ENCODE data around the gene COPG2.
A peak's percentile ranks its signal among the peaks of the same experiment; 100 is the strongest.
"Not testable (repeated sequence)": the region's sequence is repeated elsewhere in the genome, so short reads cannot be mapped to it uniquely, and the experiment has no call there.

Gene COPG2, protein sequence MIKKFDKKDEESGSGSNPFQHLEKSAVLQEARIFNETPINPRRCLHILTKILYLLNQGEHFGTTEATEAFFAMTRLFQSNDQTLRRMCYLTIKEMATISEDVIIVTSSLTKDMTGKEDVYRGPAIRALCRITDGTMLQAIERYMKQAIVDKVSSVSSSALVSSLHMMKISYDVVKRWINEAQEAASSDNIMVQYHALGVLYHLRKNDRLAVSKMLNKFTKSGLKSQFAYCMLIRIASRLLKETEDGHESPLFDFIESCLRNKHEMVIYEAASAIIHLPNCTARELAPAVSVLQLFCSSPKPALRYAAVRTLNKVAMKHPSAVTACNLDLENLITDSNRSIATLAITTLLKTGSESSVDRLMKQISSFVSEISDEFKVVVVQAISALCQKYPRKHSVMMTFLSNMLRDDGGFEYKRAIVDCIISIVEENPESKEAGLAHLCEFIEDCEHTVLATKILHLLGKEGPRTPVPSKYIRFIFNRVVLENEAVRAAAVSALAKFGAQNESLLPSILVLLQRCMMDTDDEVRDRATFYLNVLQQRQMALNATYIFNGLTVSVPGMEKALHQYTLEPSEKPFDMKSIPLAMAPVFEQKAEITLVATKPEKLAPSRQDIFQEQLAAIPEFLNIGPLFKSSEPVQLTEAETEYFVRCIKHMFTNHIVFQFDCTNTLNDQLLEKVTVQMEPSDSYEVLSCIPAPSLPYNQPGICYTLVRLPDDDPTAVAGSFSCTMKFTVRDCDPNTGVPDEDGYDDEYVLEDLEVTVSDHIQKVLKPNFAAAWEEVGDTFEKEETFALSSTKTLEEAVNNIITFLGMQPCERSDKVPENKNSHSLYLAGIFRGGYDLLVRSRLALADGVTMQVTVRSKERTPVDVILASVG

DNA sequence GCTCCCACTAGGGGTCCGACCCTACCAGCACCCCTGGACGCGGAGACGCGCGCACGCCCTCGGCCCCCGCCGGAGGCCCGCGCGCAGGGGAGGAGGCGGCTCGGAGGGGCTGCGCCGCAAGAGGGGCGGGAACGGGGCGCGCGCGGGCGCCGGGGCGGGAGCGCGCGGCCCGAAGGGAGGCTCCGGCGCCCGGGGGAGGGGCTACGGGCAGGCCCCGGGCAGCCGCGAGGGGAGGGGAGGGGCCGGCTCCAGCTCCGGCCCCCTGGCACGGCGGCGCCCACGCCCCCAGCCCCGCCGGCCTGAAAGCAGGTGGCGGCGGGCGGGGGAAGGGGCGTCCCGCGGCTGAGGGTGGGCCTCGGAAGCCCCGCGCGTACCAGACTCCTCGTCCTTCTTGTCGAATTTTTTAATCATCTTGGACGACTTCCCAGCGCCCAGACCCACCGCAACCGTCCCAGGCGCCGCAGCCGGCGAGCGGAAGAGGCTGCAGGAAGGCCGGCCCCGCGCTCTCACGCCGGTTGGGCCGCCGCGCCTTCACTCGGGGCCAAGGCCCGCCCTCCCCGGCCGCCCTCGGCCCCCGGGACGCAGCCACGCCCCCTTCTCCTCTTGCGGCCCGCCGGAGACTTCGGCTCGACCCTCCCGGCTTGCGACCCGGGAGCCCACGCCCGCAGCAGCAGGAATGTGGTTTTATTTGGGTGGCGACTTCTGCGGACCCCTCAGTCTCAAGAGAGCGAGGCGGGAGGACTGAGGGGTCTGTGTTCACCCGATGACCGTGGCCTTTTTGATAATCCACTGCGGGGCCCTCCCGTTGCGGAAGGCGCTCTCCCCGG is at the start of gene COPG2:
Gene COPG2 (minus strand): TSS at position 491 of the 827 bp plus-strand sequence. CDS start 80 bp downstream, at position 411.
- peak in 57 of 58 donors; percentile 22 to 87 (median 70) for DNase-seq

DNA sequence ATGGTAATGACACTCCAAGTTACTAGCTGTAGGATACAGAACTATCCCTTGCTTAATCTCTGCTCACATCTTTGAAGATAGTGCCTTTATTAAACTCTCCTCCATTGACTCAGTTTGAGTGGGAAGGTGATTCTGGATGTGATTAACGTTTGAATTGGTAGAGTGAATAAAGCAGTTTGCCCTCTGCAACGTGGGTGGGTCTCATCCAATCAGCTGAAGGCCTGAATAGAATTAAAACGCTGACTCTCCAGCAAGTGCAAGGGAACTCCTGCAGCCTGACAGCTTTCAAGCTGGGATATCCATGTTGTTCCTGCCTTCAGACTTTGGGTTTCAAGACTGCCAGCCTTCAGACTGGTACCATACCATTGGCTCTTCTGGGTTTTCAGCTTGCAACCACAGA is 43.9 kb upstream of the COPG2 start:
- peak in 1 of 58 donors; percentile 3 for DNase-seq

DNA sequence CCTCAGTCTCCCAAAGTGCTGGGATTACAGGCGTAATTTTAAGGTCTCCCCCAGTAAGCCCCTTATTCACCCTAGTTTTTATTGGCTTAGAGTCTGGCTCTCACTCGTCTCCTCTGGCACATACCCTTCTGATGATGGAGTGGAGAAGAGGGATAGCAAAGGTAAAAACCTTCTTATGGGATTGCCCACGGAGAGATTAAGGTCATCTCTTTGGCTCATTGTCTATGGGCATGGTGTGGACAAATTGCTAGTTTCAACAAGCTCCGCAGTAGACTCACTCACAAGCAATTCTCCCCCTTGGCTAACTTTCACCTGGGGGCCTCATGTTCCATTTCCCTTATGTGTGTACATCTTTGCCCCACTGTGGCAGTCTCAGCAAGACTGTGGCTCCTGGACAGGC is 40.2 kb upstream of the COPG2 start:
- no peak for DNase-seq

DNA sequence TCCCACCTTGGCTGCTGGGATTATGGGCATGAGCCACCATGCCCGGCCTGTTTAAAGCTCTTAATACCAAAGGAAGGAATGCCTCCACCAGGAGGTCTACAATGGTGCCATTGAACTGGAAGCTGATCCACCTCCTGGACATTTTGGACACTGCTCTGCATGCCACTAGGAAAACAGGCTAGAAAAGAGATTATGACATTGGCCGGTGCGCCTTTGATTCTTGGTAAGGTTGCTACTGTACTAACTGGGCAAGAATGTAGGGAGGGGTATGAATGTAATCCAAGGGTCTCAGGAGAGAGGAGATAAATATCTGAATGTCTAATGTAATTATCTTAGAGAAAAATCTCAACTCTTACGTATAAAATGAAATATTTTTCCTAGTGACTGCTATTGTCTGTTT is 39.5 kb upstream of the COPG2 start:
- no peak for DNase-seq

DNA sequence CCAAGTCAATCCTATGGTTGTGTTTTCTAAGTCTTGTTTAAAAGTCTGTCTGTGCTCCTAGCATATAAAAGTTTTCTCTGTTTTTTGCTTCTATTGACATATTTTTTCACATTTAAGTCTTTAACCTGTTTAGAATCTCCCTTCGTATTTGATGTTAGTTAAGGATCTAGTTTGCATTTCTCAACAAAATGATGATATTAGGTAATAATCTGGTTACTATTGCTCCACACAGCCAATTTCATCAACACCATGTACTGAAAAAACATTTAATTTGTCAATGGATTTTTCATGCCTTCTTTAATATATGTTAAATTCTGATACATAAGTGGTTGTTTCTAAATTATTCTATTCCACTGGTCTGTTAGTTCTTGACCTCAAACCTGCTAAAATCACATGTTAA is 35.3 kb upstream of the COPG2 start:
- DNase-seq: no peak

DNA sequence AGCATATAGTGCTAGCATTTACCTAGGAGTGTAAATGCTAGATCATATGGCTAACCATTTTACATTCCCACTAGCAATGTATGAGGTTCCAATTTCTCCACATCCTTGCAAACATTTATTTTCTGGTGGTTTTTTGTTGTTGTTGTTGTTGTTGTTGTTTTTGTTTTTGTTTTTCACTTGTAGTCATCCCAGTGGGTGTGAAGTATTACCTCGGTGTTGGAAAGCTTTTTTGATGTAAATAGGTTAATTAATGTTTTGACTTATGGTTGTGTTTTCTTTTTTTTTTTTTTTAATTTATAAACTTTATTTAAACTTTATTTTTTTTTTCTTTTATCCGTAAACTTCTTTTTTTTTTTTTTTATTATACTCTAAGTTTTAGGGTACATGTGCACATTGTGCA is 33.1 kb upstream of the COPG2 start:
- no peak for DNase-seq

DNA sequence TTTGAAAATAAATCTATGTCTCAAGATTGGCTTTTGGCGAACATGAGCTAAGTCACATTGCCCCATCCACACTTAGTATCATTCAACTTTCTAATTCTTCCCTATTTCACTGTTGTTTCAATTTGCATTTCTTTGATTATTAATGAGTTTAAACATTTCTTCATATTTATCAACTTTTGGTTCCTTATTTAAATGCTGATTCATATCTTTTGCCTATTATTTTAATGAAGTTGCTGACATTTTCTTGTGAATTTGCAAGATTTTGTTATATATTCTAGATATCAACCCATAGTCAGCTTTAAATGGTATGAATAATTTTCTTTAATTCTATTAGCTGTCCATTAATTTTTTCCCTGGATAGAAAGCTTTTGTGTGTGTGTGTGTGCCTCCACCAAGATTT is 32.2 kb upstream of the COPG2 start:
- no peak for DNase-seq

DNA sequence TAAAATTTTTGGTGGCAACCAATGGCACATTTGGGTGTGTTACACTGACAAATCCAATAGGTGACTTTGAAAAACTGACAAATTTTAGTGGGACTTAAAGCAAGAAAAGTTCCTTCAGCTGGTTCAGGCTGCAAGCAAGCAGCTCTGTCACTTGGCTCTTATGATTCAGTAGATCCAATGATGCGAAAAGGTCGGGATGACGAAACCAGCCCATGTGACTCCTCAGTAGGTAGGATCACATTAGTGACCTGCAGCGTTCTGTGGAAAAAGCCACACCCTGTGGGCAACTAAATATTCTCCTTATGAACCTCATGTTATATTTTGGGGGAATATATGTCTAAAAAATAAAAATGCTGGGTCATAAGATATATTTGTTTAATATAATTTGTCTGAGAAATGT is 31.1 kb upstream of the COPG2 start:
- no peak for DNase-seq

DNA sequence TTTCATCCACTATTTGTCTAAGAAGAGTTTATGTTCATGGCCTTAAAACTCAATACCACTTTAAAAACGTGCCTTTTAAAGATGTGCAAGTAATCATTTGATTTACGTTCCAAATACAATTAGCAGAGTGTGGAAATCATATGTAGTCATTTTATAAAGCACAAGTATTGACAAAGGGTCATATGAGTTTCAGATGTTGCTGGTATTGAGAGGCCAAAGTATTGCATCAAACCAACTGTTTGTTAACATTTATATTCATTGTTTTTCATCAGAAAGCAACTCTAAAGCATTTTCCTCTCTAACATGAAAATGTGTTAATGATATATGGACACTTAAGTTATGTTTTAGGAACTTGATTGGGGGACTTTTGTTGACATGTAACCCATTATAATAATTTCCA is 29.3 kb upstream of the COPG2 start:
- DNase-seq: no peak

DNA sequence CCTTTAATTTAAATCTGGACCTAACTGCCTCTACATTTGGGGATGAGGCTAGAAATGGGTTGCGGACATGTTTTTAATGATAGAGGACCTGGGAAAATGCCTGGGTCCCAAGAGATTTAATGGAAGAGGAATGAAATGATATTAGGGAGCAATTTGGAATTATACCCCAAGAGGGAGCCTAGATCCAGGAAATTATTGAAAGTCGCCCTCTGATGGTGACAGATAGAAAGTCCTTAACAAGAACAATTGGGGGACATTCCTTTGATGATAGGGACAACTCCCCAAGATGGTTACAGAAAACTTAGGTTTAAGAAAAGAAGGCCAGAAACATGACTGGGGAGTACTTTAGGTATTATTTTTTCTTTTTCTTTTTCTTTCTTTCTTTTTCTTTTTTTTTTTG is 27.3 kb upstream of the COPG2 start:
- no peak for DNase-seq

DNA sequence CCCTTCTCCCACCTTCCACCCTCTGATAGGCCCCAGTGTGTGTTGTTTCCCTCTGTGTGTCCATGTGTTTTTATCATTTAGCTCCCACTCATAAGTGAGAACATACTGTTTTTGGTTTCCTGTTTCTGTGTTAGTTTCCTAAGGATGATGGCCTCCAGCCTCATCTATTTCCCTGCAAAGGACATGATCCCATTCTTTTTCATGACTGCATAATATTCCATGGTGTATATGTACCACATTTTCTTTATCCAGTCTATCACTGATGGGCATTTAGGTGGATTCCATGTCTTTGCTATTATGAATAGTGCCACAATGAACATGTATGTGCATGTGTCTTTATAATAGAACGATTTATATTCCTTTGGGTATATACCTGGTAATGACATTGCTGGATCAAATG is 23.8 kb upstream of the COPG2 start:
- not testable (repeated sequence) for DNase-seq

DNA sequence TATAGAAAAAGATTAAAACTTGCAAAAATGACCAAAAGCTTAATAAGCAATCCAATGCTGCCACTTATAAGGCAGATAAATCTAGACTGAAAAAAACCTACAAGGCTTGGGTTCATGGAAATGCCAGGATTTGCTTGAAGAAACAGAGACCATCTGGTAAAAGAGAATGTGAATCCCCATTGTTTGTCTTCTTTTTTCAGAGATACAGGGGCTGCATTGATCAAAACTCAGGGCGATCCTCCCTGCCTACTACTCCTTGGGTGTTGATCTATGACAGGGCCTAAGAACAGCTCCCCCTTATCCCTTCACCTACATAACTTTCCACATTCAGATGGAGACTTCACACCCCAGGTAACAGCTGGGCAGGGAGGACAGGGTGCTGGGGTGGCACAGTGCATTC is 21.1 kb upstream of the COPG2 start:
- DNase-seq: no peak

DNA sequence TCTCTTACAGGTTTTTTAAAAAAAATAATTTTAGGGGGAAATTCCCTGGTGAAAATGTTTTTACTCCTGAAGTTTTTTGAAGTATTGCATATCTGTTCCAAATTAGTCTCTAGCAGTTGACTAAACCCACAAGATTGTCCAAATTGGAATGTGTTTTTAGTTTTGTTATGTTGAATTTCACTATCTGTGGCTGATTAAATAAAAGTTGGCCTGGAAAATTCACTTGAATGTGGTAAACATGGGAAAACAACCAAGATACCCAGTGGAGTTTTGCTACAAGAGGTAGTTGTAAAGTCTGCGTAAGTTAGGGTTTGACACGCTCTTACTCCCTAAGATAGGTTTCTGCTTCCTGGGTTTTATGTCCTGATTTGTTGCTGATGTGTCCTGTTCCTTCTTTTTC is 14.5 kb upstream of the COPG2 start:
- no peak for DNase-seq

DNA sequence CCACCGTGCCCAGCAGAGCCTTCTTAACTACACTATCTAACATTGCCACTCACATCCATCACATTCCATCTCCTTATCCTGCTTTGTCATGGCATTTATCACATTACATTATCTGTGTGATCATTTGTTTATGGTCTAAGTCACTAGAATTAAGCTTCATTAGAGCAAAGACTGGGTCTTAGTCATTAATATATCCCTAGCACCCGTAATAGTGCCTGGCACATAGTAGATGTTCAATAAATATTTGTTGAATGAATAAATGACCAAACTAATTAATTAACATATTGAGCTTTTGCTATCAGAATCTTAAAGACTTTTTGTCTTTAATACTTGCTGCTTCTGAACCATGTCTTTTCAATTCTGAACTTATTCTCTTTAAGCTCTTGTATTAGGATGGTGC is 5.9 kb upstream of the COPG2 start:
- no peak for DNase-seq

DNA sequence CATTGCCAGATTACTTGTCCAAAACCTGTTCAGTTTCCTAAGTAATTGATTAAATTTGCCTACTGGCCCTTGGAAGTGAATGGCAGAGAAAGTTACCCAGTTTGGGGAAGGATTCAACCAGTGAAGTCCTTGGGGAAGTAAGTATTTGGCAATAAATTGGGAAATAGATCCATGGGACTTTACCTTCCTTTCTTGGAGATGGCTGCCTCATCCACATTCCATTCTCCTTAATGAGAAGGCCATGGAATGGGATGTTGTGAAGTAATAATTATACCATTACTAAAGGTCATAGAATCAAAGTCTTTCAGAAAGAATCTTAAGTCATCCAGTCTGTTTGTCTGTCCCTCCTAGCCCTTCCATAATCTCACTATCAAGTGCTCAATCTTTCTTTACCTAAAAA is 4.5 kb upstream of the COPG2 start:
- DNase-seq: no peak

DNA sequence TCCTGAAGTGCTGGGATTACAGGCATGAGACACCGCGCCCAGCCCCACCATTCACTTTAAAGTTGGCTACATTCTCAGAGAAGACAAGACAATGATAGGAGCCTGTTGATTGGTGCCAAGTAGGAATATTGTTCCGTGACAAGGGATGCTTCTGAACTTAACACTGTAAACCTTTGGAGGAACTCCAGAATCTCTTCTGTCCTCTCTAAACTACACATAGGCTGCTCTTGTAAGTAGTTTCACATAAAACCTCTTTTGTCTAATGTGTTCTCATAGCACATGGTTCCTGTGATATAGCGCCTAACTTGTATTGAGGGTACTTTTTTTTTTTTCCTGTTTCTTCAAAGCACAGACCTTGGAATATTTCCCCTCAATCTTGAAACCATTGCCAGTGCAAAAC is 3.6 kb upstream of the COPG2 start:
- no peak for DNase-seq

DNA sequence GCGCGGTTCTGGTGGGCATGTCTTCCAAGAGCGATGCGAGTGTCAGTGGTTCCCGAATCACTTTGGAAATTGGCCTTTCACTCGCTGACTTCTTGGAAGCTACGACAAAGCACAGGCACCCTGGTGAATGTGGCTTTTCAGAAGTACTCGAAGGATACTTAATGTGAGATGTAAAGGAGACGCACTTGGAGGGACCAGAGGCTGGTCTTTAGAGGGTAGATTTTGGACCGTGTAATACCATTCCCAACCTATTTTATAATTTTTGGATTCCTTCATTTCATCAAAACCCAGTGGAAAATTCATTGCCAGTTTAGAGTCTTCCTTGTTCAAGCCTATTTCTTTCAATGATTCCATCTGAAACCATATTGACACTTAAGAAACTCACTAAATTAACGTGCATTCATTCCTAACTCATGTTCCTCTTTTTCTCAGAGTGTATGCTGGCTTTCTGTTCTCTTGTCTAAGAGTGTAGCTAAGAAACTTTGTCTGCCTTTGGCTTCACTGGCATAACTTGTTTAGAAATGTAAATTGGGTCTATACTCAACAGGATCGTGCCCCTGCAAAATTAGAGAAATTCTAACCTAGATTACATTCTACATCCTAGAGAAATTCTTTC is 645 bp upstream of the COPG2 start:
- peak in 2 of 58 donors; percentile 8 to 42 for DNase-seq

DNA sequence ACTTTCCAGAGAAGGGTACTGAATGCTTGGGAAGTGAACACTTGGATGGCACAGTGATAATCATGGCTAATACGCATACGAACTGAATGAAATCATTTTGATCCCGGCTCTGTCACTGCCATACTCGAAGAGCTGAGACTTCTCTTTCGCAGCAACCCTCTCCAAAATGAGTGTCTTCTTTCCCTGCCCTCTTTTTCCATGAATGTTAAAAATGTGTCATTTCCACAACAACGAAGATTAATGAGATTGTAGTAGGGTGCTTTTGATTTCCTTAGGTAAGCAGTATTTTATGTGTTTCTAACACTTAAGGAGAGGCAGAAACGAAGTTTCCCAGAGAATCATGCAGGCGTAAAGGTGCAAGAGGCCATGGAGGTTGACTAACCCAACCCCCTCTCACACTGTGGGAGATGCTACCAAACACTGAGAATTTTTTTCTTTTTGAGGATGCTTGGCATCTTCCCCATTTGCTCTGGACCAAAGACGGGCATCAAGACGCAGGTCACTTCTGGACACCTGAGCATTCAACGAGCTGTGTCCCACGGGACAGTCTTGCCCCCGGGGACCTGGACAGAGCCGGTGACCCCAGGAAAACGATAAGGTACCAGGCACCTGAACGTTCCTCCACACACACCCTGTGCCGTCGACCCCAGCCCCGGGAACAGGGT is 823 bp downstream of the COPG2 start:
- peak in 7 of 58 donors; percentile 11 to 64 (median 22) for DNase-seq

DNA sequence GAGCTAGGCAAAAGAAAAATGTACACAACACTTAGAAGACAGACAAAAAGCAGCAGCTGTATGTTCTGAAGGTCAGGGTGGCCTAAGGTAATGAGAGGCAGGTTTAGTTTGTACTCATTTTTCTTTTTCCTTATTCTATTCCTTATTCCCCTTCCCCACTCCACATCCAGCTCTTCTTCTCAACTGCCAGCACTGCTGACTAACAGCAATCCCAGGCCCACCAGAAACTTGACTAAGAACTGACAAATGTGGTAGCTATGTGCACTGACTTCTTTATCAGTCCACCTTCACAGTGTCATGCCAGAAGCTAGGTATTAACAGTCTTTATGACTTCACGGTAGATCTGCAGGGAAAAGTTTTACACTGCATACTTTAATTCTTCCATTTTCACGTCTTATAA is 6.1 kb downstream of the COPG2 start:
- DNase-seq: no peak

DNA sequence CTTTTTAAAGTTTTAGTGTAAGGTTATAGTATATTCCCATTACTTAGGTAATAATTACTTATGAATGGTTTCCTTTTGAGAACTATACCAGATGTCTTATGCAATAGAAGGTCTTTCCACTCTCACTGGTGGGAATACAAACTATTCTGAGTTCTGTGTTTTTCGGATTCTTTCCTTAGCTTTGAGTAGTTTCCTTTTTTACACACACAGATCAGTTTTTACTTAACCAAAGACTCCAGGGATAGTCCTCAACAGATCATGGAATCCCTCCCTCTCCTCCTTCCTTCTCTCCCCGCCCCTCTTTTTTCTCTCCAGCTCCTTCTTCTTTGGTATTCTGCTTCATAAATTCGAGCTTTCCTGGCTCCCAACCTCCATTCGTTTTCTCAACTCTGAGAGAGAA is 13.3 kb downstream of the COPG2 start:
- DNase-seq: no peak

DNA sequence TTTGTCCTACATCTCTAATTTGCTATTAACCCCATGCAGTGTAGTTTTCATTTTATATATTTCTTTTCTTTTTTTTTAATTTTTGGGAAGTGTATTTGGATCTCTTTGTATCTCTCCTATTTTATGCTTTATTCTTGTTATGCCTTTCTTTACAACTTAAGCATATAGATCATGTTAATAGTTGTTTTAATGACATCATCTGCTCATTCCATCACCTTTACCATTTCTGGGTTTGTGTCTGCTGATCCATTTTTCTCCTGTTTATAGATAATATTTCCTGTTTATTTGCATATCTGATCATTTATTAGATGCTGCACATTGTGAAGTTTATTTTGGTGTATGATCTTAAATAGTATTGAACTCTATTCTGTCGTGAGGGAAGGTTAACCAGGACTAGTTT is 13.7 kb downstream of the COPG2 start:
- no peak for DNase-seq
